GM19035 (cell line): ENCODE results near the gene JMJD7.

Source experiments
- ATAC-seq: cut with Tn5 transposase; IDR thresholded peaks from one replicate; pipeline ENCODE4 v1.9.1; 2021; ENCODE audit not compliant: unreplicated experiment

The JMJD7 gene

DNA sequence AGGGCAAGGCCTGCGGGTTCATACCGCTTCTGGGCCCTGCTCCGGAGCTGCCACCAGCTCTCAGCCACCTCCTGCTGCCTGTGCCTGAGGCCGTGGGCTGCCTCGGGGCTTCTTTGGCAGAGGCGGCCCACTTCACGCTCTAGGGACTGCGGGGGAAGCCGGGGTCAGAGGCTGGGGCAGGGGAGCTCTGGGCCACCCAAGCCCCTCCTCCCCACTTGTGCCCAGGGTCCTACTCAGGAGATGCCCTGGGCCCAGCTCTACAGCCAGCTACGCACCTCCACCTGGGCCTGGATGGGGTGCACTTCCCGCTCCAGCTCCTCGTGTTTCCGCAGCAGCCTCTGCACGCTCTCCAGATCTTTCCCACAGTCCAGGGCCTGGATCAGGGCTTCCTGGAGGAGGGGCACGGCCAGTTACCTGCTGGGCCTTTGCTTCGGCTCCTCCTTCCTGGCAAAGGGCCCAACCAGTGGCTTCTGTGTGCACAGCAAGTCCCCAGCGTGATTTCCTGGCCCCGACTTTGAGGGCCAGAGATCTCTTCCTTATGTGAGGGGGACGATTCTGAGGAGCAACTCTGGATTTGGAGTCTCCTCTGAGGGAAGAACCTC lies 34.7 kb downstream of the JMJD7 start:
- no peak for ATAC-seq

DNA sequence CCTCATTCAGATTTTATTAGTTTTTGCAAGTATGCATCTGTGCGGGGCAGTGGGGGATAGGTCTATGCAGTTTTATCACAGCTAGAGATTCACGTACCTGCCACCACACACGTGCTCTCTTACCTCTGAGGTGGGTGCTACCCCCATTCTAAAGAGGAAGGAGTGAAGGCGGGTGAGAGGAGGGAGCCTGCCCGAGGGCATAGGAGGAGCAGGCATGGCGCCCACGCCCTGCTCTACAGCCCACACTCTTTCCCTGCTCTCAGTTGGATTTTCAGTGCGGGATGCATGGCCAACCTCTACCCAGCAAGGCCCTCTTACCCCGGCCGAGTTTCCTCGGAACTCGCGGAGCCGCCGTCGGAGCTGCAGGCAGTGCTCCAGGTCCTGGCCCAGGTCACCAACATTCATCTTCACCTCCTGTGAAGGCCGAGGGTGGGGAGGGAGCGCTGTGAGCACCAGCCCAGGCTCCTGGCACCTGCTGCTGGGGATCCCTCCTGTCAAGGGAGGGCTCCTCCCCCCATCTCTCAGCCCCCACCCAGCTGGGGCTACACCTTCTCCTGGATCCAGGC lies 37.7 kb downstream of the JMJD7 start:
- ATAC-seq = no peak

- ATAC-seq = no peak
Measured at GRCh38 chr15:41866263-41866703, 38.4 kb downstream of the JMJD7 start.

- ATAC-seq = no peak
Measured at GRCh38 chr15:41866872-41867579, 39.1 kb downstream of the JMJD7 start.

- no peak for ATAC-seq
Measured at GRCh38 chr15:41868321-41868720, 40.4 kb downstream of the JMJD7 start.

DNA sequence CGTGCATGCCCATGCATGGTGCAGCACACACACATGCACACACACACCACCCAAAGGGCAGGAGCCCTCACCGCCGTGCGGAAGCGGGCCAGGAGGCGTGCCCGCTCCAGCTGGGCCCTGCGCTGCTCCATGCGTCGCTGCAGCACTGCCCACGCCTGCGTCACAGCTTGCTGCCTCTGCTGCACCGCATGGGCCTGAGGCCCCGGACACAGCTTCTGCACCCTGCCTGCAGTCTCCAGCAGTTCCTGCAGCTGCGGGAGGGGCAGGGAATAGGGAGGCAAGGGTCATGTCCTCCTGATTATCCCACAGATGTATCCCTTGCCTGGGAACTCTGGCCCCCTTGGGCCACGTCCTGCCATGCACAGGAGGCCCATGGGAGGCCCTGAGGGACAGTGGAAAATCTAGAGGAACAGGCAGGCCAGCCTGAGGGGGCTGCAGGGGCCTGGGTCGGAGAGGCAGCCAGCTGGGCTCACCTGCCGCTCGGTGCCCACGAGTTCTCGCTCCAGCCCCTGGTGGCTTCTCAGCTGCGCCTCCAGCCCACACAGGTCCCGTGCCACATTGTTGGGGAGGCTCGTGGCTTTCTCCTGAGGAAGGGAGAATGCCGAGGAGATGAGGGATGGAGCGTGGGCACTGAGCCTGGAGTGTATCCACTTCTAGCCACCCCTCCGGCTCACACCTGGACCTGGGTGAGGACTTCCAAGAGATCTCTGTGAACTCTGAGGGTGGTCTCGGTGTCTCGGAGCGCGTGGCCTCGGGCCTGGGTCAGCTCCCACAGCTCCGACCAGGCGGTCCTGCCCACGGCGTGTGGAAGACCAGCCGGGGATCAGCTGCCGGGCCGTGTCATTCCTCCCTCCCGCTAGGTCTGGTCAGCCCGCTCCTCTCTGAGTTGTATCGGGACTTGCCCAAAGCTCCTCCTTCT lies 42.1 kb downstream of the JMJD7 start:
- no peak for ATAC-seq

- no peak for ATAC-seq
Measured at GRCh38 chr15:41870689-41871081, 42.8 kb downstream of the JMJD7 start.

DNA sequence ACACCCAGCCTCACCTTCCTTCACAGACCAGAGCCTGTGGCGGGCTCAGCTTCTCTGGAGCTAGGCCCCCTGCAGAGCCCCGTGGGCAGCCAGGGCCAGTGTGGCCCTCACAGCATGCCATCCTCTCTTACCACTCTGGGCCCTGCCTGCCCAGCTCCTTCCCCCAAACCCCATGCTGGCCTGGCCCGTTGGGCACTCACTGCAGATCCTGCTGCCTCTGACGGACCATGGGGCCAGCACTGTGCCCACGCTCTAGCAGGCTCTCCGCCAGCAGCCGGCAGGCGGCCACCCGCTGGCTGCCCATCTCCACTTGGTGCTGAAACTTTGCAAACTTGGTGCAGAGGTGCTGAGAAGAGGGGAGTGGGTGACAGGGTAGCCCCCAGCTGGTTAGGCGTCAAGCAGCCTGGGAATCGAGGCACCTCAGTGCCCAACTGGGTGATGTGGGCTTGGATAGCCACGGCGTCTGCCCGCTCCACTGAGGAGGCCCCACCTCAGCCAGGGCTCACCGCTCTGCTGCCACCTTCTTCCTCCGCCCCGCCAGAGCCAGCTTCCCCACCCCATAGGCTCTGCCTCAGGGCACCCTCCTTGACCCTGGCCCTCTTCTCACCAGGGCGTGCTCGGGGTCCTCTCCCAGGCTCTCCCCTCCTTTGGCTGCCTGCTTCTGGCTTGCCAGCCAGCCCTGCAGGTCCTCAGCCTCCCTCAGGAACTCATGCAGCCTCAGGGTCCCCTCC lies 43.4 kb downstream of the JMJD7 start:
- no peak for ATAC-seq

DNA sequence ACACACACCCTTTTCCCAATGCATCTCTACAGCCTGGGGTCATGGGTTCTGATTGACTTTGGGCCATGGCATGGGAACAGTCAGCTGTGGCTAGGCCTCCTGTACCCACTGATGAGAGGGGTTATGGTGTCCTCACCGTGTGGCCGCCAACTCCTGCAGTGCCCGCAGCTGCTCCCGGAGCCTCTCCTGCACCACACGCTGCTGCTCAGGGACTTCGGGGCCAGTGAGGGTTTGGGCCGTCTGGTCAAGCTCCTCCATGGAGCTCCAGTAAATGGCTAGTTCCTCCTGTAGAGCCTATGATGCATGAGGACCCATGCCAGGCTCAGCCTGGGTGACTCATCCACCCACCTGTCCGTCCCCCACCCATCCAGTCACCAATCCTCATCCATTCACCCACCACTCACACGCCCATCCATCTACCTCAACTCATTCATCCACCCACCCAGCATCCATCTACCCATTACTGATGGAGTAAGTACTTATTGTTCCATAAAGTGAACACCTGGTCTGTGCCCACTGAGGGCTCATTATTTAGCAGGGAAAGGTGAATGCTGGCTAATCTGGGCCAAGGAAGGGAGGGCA lies 44.4 kb downstream of the JMJD7 start:
- no peak for ATAC-seq

- no peak for ATAC-seq
Measured at GRCh38 chr15:41873711-41874110, 45.8 kb downstream of the JMJD7 start.

GRCh38 chr15:41874736-41875135 lies 46.8 kb downstream of the JMJD7 start:
- ATAC-seq = no peak

DNA sequence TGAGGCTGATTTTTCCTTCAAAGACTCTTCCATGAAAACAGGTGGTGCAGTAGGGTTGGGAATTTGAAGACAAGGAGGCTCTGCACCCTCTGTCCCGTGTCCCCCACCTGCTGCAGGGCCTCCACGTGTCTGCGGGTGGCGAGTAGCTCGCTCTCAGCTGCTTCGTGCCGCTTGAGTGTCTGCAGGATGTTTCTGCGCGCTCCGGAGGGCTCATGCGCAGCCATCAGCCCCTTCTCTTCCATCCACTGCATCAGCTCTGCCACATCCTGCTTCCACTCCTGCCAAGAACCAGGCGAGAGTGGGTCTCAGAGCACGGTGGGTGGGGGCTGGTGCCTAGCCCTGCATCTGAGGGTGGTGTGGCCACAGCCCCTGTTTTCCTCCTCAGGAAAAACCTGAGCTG lies 48.1 kb downstream of the JMJD7 start:
- ATAC-seq = no peak

- no peak for ATAC-seq
Measured at GRCh38 chr15:41876689-41877088, 48.8 kb downstream of the JMJD7 start.

DNA sequence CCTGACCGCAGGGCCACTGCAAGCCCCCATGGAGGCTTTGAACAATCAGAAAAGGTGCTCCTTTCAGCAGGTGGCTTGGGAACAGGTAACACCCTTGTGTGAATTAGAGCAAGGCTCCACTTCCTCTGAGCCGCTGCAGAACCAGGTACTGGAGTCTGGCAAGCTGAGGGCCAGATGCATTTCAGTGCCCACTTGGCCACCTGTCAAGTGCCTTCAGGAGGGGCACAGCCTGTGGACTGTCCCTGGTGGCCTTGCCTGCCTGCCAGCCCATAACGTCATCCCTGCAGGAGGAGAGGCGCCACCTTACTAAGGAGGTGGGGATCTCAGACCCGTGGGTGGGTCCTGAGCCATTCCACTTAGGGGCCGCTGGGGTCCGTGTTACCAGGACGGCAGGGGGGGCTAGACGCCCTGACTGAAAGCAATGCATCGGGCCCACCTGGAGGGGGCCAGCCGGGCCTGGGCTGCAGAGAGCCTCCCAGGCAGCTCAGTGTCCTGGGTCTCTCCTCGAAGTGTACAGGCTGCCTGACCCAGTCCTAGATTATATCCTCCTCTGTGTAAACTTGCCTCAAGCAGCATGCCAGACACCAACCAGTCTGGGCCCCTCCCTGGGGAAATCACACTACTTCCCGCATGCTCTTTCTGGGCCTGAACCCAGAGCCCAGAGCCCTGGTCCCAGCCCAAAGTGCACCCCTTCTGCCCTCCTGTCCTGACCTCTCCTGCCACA lies 49.9 kb downstream of the JMJD7 start:
- no peak for ATAC-seq

GRCh38 chr15:41878355-41878699 lies 50.4 kb downstream of the JMJD7 start:
- no peak for ATAC-seq

DNA sequence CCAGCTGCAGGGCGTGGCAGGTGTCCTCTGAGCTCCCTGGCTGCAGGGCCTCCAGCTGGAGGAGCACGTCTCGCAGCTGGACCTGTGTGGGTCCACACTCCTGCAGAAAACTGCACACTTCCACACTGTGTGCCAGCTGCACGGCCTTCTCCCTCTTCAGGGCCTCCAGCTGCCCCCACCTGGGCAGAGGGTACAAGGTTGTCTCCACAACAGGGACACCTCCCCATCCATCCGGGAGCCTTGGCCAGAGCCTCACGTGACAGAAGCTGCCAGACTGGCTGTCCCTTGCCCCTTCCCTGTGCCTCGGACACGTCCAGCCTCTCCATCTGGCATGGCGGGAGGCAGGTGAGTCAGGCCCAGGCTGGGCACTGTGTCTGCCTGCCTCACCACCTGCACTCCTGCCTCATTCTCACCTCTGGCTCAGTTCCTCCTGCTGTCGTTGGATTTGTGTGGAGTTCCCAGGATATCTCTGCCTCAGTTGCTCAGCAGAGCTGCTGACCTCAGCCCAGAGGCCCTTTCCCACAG lies 51.5 kb downstream of the JMJD7 start:
- ATAC-seq = no peak

- ATAC-seq = no peak
Measured at GRCh38 chr15:41880156-41880877, 52.4 kb downstream of the JMJD7 start.

- no peak for ATAC-seq
Measured at GRCh38 chr15:41881086-41881485, 53.2 kb downstream of the JMJD7 start.

- ATAC-seq = no peak
Measured at GRCh38 chr15:41881550-41881919, 53.6 kb downstream of the JMJD7 start.
